Prostate gland (tissue), 2 donors: ENCODE data around the gene ZNF385B.
"Not testable (repeated sequence)": the region's sequence is repeated elsewhere in the genome, so short reads cannot be mapped to it uniquely, and the experiment has no call there.

Source experiments
- POLR2AphosphoS5 ChIP-seq: sonication (generic); formaldehyde crosslinking; IDR thresholded peaks from one replicate; pipeline ENCODE4 v1.6.1; 2017; ENCODE audit warnings: antibody characterized with exemption
- TF ChIP-seq, protein P1 (sequence below), 4 experiments: fragments of 200-600 bp in 2 of 4; fragments of 450-650 bp in 2 of 4; sonication (generic) in 2 of 4; IDR thresholded peaks; 1 replicate in 3 of 4; 2 replicates in 1 of 4; pipeline ENCODE4 v1.5.1; 2016 to 2019; ENCODE audit warnings: antibody characterized with exemption in 4 of 4, mild to moderate bottlenecking in 2 of 4, moderate library complexity in 2 of 4

DNA sequence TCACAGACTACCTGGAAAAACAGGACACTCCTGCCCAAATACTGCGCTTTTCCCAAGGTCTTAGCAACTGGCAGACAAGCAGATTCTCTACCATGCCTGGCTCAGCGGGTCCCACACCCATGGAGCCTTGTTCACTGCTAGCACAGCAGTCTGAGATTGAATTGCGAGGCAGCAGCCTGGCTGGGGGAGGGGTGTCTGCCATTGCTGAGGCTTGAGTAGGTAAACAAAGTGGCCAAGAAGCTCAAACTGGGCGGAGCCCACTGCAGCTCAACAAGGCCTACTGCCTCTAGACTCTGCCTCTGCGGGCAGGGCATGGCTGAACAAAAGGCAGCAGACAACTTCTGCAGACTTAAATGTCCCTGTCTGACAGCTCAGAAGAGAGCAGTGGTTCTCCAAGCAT lies 231.6 kb downstream of the ZNF385B start:
- TF ChIP-seq, protein P1, sequence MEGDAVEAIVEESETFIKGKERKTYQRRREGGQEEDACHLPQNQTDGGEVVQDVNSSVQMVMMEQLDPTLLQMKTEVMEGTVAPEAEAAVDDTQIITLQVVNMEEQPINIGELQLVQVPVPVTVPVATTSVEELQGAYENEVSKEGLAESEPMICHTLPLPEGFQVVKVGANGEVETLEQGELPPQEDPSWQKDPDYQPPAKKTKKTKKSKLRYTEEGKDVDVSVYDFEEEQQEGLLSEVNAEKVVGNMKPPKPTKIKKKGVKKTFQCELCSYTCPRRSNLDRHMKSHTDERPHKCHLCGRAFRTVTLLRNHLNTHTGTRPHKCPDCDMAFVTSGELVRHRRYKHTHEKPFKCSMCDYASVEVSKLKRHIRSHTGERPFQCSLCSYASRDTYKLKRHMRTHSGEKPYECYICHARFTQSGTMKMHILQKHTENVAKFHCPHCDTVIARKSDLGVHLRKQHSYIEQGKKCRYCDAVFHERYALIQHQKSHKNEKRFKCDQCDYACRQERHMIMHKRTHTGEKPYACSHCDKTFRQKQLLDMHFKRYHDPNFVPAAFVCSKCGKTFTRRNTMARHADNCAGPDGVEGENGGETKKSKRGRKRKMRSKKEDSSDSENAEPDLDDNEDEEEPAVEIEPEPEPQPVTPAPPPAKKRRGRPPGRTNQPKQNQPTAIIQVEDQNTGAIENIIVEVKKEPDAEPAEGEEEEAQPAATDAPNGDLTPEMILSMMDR (IDR thresholded peaks at IDR 0.05): not testable (repeated sequence)
- not testable (repeated sequence) for TF ChIP-seq POLR2AphosphoS5
